Mucosa of stomach (tissue), 1 donor: Measurements from ENCODE around the gene IGF2BP2.
"Not testable (repeated sequence)": the region's sequence is repeated elsewhere in the genome, so short reads cannot be mapped to it uniquely, and the experiment has no call there.

Experiments
- H3K27me3 ChIP-seq: one replicate; pipeline ENCODE4 v1.7.0; 2013; ENCODE audit warnings: mild to moderate bottlenecking, low read length; ENCODE audit not compliant: control insufficient read depth, insufficient read depth
- H3K36me3 ChIP-seq: one replicate; pipeline ENCODE4 v1.7.0; 2013; ENCODE audit warnings: low read length; ENCODE audit not compliant: control insufficient read depth, insufficient read depth
- H3K4me1 ChIP-seq: one replicate; pipeline ENCODE4 v1.7.0; 2013; ENCODE audit warnings: mild to moderate bottlenecking, low read length; ENCODE audit not compliant: control insufficient read depth, insufficient read depth
- H3K4me3 ChIP-seq: one replicate; pipeline ENCODE4 v1.7.0; 2013; ENCODE audit warnings: low read length
- H3K9ac ChIP-seq: one replicate; pipeline ENCODE4 v1.7.0; 2013; ENCODE audit warnings: mild to moderate bottlenecking, low read length, moderate library complexity
- H3K9me3 ChIP-seq: one replicate; pipeline ENCODE4 v1.7.0; 2013; ENCODE audit warnings: mild to moderate bottlenecking, low read length, moderate library complexity; ENCODE audit not compliant: control insufficient read depth
- donor health status: Pancreatic carcinoma.

Gene IGF2BP2

GRCh38 chr3:185853771-185854170 lies 28.9 kb upstream of the IGF2BP2 start:
- H3K4me1 ChIP-seq, H3K4me3 ChIP-seq, H3K36me3 ChIP-seq, H3K9ac ChIP-seq, H3K27me3 ChIP-seq, H3K9me3 ChIP-seq: not testable (repeated sequence)

GRCh38 chr3:185852635-185853034 lies 27.8 kb upstream of the IGF2BP2 start:
- Histone ChIP-seq H3K4me1 (no peaks in the 10 kb centered on the region), H3K9ac (no peak overlapping the region), H3K9me3 (no peaks in the 10 kb centered on the region), H3K36me3 (no peaks in the 10 kb centered on the region), H3K4me3 (no peak overlapping the region), H3K27me3 (no peaks in the 10 kb centered on the region)

GRCh38 chr3:185851959-185852358 lies 27.1 kb upstream of the IGF2BP2 start:
- Histone ChIP-seq H3K9me3 (no peaks in the 10 kb centered on the region), H3K27me3 (no peaks in the 10 kb centered on the region), H3K36me3 (no peaks in the 10 kb centered on the region), H3K4me1 (no peaks in the 10 kb centered on the region), H3K9ac (no peak overlapping the region), H3K4me3 (no peak overlapping the region)

DNA sequence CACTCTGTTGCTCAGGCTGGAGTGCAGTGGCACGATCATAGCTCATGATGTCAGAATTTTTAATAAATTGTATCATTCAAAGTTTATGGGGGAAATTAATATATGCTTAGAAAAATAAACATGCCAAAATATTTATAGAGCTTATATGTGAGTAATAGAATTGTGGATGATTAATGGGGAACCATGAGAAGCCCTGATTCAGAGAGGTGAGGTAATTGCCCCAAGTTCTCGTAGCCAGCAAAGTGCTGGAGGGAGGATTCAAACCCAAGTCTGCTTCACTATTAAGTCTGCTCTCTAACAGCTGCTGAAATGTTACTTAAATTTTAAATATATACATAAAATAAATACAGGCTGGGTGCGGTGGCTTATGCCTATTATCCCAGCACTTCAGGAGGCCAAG lies 26.2 kb upstream of the IGF2BP2 start:
- Histone ChIP-seq H3K4me3 (no peak overlapping the region), H3K9me3 (no peaks in the 10 kb centered on the region), H3K9ac (no peak overlapping the region), H3K4me1 (no peaks in the 10 kb centered on the region), H3K36me3 (no peaks in the 10 kb centered on the region), H3K27me3 (no peaks in the 10 kb centered on the region)

DNA sequence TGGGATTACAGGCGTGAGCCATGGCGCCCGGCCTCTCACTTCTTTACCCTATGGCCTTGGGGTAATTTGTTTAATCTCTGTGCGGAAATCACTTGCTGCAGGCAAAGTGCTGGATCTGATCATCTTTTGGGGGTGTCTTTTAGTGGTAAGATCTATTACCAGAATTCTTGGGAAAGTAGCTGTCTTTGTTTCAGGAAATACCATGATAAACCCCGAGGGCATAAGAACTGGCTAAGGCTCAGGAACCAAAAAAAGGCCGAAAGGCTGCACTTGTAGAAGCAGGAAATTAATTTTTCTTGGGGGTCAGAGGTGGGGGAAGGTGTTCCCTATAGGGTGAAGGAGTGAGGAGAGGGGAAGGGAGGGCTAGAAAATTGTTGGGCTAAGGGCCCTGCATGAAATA lies 22.7 kb upstream of the IGF2BP2 start:
- Histone ChIP-seq H3K4me1 (no peaks in the 10 kb centered on the region), H3K36me3 (no peaks in the 10 kb centered on the region), H3K9me3 (no peaks in the 10 kb centered on the region), H3K4me3 (no peak overlapping the region), H3K9ac (no peak overlapping the region), H3K27me3 (no peaks in the 10 kb centered on the region)

DNA sequence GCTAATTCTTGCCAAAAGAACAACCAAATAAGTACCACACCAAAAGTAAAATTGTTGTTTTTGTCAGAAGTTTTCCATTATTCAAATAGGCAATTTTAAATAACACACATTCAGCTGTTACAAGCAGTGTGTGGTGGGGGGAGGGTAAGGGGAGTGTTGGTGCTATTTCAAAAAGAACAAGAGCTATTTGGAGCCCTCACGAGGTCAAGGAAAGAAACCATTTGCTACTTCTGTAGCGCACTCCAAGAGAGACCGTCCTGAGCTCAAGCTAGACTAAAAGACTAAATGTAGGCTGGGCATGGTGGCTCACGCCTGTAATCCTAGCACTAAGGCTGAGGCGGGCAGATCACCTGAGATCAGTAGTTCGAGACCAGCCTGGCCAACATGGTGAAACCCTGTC lies 21.2 kb upstream of the IGF2BP2 start:
- no peaks in the 10 kb centered on the region for H3K27me3 ChIP-seq
- H3K4me3 ChIP-seq = no peak overlapping the region
- H3K9ac ChIP-seq = no peak overlapping the region
- H3K4me1 ChIP-seq = no peaks in the 10 kb centered on the region
- no peaks in the 10 kb centered on the region for H3K36me3 ChIP-seq
- no peaks in the 10 kb centered on the region for H3K9me3 ChIP-seq

DNA sequence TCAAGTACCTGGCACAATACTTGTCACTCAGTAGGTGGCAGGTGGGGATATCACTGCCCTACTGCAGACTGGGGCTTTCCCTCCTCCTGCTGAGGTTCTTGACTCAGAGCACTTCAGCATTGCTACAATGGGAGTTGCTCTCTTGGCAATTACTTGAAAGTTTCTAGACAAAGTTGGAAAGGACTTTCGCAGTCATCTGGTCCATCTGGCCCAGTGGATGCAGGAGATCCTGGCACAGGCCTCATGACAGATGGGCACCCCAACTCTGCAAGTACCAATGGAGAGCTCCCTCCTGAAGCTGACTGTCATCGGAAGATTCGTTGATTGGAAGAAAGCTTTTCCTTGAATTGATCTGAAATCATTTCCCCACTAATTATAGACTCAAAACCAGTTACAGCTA lies 19.2 kb upstream of the IGF2BP2 start:
- H3K9ac ChIP-seq = no peak overlapping the region
- H3K36me3 ChIP-seq = no peaks in the 10 kb centered on the region
- H3K9me3 ChIP-seq = no peaks in the 10 kb centered on the region
- no peaks in the 10 kb centered on the region for H3K27me3 ChIP-seq
- H3K4me3 ChIP-seq = no peak overlapping the region
- no peaks in the 10 kb centered on the region for H3K4me1 ChIP-seq

DNA sequence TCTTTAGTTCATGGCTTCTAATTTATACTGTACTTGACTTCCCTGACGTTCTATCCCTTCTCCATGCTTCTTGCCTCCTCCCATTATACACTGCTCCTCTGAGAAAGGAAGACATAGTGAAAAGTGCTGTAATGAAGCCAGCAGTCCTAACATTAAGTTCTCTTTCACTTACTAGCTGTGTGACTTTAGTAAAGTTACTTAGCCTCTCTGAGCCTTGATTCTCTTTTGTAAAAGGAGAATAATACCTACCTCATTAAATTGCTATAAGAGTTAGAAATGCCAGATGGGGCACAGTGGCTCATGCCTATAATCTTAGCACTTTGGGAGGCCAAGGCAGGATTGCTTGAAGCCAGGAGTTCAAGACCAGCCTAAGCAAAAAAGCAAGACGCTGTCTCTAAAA lies 18.8 kb upstream of the IGF2BP2 start:
- Histone ChIP-seq H3K4me3 (no peak overlapping the region), H3K9me3 (no peaks in the 10 kb centered on the region), H3K4me1 (no peaks in the 10 kb centered on the region), H3K9ac (no peak overlapping the region), H3K36me3 (no peaks in the 10 kb centered on the region), H3K27me3 (no peaks in the 10 kb centered on the region)

- Histone ChIP-seq H3K9ac (no peak overlapping the region), H3K4me1 (no peaks in the 10 kb centered on the region), H3K9me3 (no peaks in the 10 kb centered on the region), H3K36me3 (no peaks in the 10 kb centered on the region), H3K4me3 (no peak overlapping the region), H3K27me3 (no peaks in the 10 kb centered on the region)
Observed at GRCh38 chr3:185843126-185843525, 18.3 kb upstream of the IGF2BP2 start.

GRCh38 chr3:185842241-185842640 lies 17.4 kb upstream of the IGF2BP2 start:
- Histone ChIP-seq H3K9me3 (no peaks in the 10 kb centered on the region), H3K36me3 (no peaks in the 10 kb centered on the region), H3K4me1 (no peaks in the 10 kb centered on the region), H3K27me3 (no peaks in the 10 kb centered on the region), H3K4me3 (no peak overlapping the region), H3K9ac (no peak overlapping the region)

DNA sequence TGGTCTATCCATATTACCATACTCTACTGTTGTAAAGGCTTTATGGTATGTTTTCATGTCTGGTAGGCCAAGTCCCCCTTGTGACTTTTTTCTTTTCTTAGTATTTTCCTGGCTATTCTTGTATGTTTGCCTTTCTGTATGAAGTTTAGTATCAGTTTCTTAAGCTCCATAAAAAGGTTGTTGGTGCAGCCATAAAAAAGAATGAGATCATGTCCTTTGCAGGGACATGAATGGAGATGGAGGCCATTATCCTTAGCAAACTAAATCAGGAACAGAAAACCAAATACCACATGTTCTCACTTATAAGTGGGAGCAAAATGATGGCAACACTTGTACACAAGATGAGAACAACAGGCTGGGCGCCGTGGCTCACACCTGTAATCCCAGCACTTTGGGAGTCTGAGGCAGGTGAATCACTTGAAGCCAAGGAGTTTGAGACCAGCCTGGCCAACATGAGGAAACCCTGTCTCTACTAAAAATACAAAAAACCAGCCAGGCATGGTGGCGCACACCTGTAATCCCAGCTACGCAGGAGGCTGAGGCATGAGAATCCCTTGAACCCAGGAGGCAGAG lies 13.7 kb upstream of the IGF2BP2 start:
- not testable (repeated sequence) for H3K9ac ChIP-seq, H3K36me3 ChIP-seq, H3K4me1 ChIP-seq, H3K4me3 ChIP-seq, H3K27me3 ChIP-seq, H3K9me3 ChIP-seq

- H3K9ac ChIP-seq = no peak overlapping the region
- no peaks in the 10 kb centered on the region for H3K36me3 ChIP-seq
- no peaks in the 10 kb centered on the region for H3K27me3 ChIP-seq
- H3K4me1 ChIP-seq = no peaks in the 10 kb centered on the region
- no peaks in the 10 kb centered on the region for H3K9me3 ChIP-seq
- no peak overlapping the region for H3K4me3 ChIP-seq
Observed at GRCh38 chr3:185837414-185837813, 12.6 kb upstream of the IGF2BP2 start.

GRCh38 chr3:185831990-185832389 lies 7.1 kb upstream of the IGF2BP2 start:
- Histone ChIP-seq H3K9ac (no peak overlapping the region), H3K9me3 (no peaks in the 10 kb centered on the region), H3K4me3 (no peak overlapping the region), H3K4me1 (no peaks in the 10 kb centered on the region), H3K27me3 (no peaks in the 10 kb centered on the region), H3K36me3 (no peaks in the 10 kb centered on the region)
